HG03025 (cell line): ENCODE data around the gene PSMD11.

Source experiments
- ATAC-seq: cut with Tn5 transposase; IDR thresholded peaks from one replicate; pipeline ENCODE4 v1.9.1; 2021; ENCODE audit warnings: mild to moderate bottlenecking, moderate library complexity; ENCODE audit not compliant: unreplicated experiment, low FRiP score

PSMD11 gene

DNA sequence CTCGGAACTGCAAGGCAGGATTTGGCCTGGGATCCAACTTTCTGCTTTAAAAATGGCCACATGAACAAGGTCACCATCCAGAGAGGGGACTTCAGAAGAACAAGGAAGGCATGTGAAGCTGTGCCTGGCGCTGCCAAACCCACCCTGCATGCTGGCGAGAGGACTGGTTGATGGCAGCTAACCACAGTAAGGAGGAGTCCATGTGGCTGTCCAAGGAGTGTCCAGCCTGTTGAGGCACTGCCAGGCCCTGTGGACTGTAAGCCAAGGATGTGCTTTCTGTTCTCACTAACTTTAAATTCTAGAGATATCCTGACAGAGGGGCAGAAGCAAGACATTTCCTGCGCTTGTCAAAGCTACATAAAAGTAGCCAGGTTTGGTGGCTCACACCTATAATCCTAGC, 82.8 kb downstream of the PSMD11 start:
- ATAC-seq: no peak

DNA sequence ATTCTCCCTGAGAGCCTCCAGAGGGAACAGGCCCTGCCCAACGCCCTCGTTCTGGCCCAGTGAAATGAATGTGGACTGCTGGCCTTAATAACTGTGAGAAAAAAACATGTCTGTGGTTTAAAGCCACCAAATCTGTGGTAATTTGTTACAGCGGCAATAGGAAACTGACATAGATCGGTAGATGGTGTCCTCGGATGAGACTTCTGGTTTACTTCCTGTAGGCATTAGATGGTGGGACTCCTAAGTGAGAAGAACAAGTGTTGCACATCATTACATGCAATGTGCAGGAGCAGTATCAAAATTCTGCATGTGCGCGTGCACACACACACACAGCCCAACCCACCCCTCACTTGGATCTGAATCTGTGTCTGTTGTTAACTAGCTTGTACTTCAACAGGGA, 84.5 kb downstream of the PSMD11 start:
- ATAC-seq: no peak

DNA sequence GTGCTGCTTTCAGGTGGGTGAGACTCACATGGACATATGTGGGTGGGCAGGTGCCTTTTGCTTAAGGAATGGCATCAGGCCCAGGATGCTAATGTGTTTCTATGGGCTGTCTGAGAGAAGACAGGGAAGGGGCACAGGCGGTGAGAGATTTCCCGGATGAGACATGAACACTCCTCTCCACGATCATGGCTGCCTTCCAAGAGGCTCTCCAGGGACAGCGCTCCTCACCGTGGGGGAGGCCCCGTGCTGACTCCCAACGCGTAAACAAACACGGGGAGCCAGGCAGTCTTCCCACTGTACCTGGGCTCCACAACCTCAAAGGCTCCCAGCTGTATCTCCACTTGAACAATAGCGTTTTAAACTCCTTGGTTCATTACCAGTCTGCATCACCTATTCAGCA, 85.3 kb downstream of the PSMD11 start:
- no peak for ATAC-seq
